HL-60/S4 (cell line): ENCODE results near the gene PPCDC.

Experiments used
- in situ Hi-C: fragments of 300-500 bp; cut with MboI; formaldehyde crosslinking; loops from 2 replicates; pipeline ENCODE4 v1.14.3; 2022; ENCODE audit warnings: low sequenced_read_pairs

The PPCDC gene

GRCh38 chr15:75008221-75008625 is 15.2 kb upstream of the PPCDC start:
- in situ Hi-C loops = loop anchor here (25.0 kb wide), 1 partner anchor 629 kb away; the partner anchor contains the start of genes IMP3, SNUPN and SNX33

GRCh38 chr15:75008629-75009326 is 14.6 kb upstream of the PPCDC start:
- in situ Hi-C loops = loop anchor here (25.0 kb wide), 1 partner anchor 629 kb away; the partner anchor contains the start of genes IMP3, SNUPN and SNX33

DNA sequence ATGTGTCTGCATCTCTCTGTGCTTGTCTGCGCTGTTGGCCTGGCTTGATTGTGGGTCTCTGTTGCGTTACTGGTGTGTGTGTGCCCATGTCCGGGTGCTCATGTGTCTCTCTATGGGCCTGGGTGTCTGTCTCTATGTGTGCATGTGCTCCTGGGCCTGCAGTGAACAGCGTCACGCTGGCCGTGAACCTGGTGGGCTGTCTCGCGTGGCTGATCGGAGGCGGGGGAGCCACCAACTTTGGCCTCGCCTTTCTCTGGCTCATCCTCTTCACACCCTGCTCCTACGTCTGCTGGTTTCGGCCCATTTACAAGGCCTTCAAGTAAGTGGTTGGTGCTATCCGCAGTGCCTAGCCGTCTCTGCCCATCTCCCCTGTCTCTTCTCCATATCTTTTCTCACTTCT is 7.0 kb upstream of the PPCDC start:
- in situ Hi-C loops = loop anchor here (25.0 kb wide), 1 partner anchor 621 kb away; the partner anchor contains the start of genes IMP3, SNUPN and SNX33

DNA sequence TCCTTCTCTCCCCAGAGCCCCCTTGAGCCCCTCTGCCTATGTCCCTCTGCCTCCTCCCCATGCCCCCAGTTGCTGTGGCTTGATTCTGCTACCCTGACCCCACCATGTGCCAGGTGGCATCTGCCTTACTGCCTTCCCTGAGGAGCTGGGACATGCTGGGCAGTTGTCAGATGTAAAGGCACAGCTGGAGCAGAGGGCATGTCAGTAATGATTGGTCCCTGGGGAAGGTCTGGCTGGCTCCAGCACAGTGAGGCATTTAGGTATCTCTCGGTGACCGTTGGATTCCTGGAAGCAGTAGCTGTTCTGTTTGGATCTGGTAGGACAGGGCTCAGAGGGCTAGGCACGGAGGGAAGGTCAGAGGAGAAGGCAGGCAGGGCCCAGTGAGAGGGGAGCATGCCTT is 3.5 kb upstream of the PPCDC start:
- in situ Hi-C loops = loop anchor here (25.0 kb wide), 1 partner anchor 617 kb away; the partner anchor contains the start of genes IMP3, SNUPN and SNX33

DNA sequence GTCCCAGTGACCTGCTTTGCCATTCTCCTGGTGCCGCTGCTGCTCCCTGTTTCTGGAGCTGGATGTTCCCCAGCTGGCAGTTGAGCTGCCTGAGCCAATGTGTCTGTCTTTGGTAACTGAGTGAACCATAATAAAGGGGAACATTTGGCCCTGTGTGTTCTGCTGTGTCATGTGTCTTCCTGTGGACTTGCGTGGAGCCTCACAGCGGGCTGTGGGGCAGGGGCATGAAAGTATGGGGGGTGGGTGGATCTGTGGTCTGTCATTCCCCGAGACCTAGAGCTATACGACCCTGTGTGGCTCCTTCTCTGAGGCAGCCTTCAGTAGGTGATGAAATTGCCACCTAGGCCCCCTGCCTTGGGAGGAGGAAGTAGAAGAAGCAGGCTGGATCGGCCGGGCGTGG is 2.0 kb upstream of the PPCDC start:
- in situ Hi-C loops = loop anchor here (25.0 kb wide), 1 partner anchor 616 kb away; the partner anchor contains the start of genes IMP3, SNUPN and SNX33

- in situ Hi-C loops = loop anchor here (25.0 kb wide), 1 partner anchor 615 kb away; the partner anchor contains the start of genes IMP3, SNUPN and SNX33
These were observed 608 bp upstream of the PPCDC start for GRCh38 chr15:75022783-75023180.

DNA sequence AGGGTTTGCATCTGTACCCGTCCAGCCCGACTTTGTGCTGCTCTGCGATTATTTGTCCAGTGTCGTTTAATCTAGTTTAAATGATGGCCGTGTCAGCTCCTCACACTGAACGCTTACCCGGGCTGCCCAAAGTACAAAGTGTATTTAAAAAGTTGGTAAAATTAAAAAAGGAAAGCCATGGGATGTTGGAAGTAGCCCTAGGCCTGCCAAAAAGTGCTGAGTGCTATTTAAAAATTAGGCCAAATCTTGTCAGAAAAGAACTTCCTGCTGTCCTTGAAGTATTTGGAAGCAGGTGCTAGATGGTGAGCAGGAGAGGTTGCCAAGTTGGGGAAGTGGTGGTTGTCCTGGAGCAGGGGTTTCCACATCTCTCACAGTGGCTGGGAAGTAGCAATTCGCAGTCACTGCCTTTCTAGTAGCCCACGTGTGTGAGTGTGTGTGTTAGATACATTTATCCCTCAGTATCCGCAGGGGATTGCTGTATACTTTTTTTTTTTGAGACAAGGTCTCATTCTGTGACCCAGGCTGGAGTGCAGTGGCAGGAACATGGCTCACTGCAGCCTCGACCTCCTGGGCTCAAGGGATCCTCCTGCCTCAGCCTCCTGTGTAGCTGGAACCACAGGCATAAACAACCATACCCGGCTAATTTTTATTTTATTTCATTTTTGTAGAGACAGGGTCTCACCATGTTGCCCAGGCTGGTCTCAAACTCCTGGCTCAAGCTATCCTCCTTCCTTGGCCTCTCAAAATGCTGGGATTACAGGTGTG is 664 bp downstream of the PPCDC start:
- in situ Hi-C loops = loop anchor here (25.0 kb wide), 1 partner anchor 613 kb away; the partner anchor contains the start of genes IMP3, SNUPN and SNX33

GRCh38 chr15:75025107-75025506 is 1.7 kb downstream of the PPCDC start:
- in situ Hi-C loops = loop anchor here (5.0 kb wide), 1 partner anchor 182 kb away; no protein-coding TSS in a partner anchor

DNA sequence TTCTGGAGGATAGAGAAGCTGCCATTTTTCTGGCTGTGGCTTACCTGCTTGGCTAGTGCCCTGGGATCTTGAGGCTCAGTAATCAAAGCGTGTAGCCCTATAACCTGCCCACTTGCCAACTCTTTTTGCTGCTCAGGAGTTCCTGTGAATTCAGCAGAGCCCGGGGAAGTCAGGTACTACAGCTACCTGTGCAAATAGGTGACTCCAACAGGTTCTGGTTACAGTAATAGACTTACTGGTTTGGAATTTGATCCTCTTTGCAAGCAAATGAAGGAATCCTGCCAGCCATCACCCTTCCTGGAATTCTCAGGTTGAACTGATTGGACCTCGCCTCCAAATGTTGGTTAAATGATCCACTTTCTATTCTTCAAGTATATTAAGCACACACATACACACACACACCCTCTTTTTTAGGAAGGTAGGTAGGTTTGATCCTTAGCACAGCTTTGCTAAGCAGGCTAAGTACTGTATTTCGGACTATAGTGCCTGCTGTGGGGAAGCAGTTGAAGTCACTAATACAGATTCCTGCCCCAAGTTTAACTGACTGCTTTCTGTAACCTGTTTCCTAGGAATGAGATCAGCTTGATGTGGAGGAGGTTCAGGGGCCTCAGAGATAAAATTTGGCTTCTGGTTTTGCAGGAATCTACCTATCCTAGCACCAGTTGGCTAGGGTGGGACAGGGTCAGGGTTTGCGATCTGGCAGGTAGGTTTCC is 2.3 kb downstream of the PPCDC start:
- in situ Hi-C loops = loop anchor here (5.0 kb wide), 1 partner anchor 182 kb away; no protein-coding TSS in a partner anchor

- in situ Hi-C loops = loop anchor here (5.0 kb wide), 1 partner anchor 180 kb away; no protein-coding TSS in a partner anchor
These were observed 4.2 kb downstream of the PPCDC start for GRCh38 chr15:75027551-75027950.

GRCh38 chr15:75028991-75029377 is 5.6 kb downstream of the PPCDC start:
- in situ Hi-C loops = loop anchor here (5.0 kb wide), 1 partner anchor 178 kb away; no protein-coding TSS in a partner anchor

DNA sequence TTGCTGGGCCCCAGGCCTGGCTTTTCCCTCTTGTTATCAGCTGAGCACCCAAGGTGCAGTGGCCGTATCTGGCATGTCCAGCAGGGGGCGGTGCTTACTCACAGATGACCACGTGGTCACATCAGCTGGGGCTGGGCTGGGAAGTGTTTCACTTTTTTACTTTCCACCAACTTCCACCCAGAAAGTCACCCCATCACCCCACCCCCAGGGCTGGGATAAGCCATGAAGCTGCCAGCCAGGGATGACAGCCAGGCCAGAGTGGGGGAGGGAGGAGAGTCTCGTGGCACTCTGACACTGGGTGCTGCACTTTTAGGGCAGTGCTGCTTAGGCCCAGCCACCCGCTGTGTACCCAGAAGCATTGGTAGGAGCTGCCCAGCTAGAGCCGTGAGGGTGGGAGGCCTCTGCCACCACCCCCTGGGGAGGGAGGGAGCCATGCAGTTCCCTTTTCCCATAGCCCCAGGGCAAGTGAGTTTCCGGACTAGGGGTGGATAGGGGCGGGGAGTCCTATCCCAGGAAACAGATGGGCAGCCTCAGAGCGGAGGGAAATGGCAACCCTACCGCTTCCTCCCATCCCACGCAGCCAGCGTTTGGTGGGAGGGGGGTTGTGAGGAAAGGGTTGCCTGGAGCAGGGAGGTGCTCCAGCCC is 6.1 kb downstream of the PPCDC start:
- in situ Hi-C loops = loop anchor here (5.0 kb wide), 1 partner anchor 178 kb away; no protein-coding TSS in a partner anchor

GRCh38 chr15:75030023-75030413 is 6.6 kb downstream of the PPCDC start:
- in situ Hi-C loops = no loop called here

GRCh38 chr15:75030424-75030823 is 7.0 kb downstream of the PPCDC start:
- in situ Hi-C loops = no loop called here

- in situ Hi-C loops = no loop called here
These were observed 8.5 kb downstream of the PPCDC start for GRCh38 chr15:75031848-75032247.

DNA sequence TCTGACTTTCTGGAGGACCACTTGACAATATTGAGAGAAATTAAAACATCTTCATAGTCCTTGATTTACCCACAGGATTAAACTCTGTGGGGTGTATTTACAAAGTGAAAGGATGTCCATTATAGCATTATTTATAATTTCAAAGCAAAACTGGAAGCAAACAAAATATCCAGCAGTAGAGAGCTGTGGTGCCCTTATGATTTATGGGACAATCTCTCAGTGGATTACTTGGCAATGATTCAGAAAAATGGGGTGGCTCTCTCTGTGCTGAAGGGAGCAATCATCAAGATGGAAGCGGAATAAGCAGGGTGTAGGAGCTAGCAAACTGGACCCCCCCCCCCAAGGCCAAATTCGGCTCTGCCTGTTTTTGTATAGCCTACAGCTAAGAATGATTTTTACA is 9.0 kb downstream of the PPCDC start:
- in situ Hi-C loops = no loop called here

GRCh38 chr15:75033809-75034208 is 10.4 kb downstream of the PPCDC start:
- in situ Hi-C loops = no loop called here

DNA sequence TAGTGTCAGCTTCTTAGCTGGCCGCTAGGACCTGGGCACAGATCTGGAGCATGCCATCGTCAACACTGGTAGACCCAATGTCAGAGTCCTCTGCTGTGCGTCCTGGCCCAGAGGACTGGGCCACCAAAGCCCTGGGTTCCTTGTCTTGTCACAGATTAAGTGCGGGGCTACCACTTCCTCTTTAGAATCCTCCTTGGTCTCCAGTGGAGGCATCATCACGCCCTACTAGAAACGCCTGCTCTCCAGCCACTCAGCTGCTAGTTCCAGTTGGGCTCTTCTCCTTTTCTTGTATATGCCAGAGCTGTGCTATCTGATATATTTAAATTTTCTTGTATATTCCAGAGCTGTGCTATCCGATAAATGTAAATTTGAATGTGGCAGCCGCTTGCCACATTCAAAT is 11.2 kb downstream of the PPCDC start:
- in situ Hi-C loops = no loop called here

- in situ Hi-C loops = no loop called here
These were observed 12.8 kb downstream of the PPCDC start for GRCh38 chr15:75036212-75036616.

DNA sequence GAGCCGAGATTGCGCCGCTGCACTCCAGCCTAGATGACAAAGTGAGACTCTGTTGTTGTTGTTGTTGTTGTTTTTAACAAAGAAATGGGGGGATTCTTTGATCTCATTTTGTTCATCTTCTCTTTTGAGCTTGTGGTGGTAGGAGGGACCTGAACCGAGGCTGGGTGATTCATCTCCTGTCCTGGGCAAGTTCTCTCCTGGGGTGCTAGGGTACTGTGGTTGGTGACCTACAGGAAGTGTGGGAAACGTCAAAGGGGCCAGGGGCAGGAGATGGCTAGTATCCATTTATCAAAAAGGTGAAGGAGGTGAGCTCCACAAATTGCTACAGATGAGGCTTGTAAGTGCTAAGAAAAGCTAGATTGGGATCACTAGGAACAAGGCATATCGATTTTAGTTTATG is 14.3 kb downstream of the PPCDC start:
- in situ Hi-C loops = no loop called here
